HepG2 (cell line): ENCODE measurements around the gene TBC1D5. TPM values are rescaled to one million over a fixed set of nuclear protein-coding genes. Genes with fewer than 3 reads are reported as not detected.

Experiments
- ATAC-seq: fragments of 200-7000 bp; cut with Tn5 transposase; 3 replicates; pipeline ENCODE4 v1.9.1; 2020; ENCODE audit warnings: mild to moderate bottlenecking, moderate library complexity
- BruUV-seq: library from RNA; stranded (reverse); fragments of 400-500 nt; replicated peaks from 2 replicates; lab custom pipeline; 2021; lab: Mats Ljungman, UMichigan
- CTCF ChIA-PET: fragments of 300-600 bp; formaldehyde crosslinking; extraction: SDS; loops from one replicate; lab custom pipeline; 2021; ENCODE audit warnings: low total read pairs, inconsistent platforms, low intra/inter-chr PET ratio; lab: Yijun Ruan, JAX
- POLR2A ChIA-PET: fragments of 350-600 bp; sonication (Branson Sonifier 250); formaldehyde crosslinking; loops from one replicate; lab custom pipeline; 2020; ENCODE audit warnings: antibody characterized with exemption, inconsistent platforms; lab: Yijun Ruan, JAX
- DNase-seq: peaks from one replicate; pipeline ENCODE4 v3.0.0-alpha.2; 2015; ENCODE audit warnings: low spot score
- FAIRE-seq: peaks from 3 replicates; lab custom pipeline; 2011; peaks lifted over from hg19 to GRCh38; lab: Jason Lieb, UNC
- H2AFZ ChIP-seq: one replicate; pipeline ENCODE4 v1.6.1; 2011; ENCODE audit warnings: low read length, inconsistent platforms
- H3K27ac ChIP-seq: fragments of 300-600 bp; 3 replicates; pipeline ENCODE4 v1.8.0; 2011; ENCODE audit warnings: mixed run types, mild to moderate bottlenecking, mixed read lengths, low read length, inconsistent platforms; ENCODE audit not compliant: insufficient read depth; ENCODE audit errors: extremely low read length
- H3K27me3 ChIP-seq, 2 experiments: fragments of 200-600 bp in 1 of 2; 2 replicates in 1 of 2; 3 replicates in 1 of 2; pipeline versions ENCODE4 v1.6.0 to v1.8.0; 2011; ENCODE audit warnings: low read length in 2 of 2, mild to moderate bottlenecking in 2 of 2, moderate library complexity in 2 of 2, inconsistent platforms in 1 of 2; ENCODE audit not compliant: insufficient read depth in 2 of 2, control insufficient read depth in 1 of 2
- H3K36me3 ChIP-seq, 2 experiments: fragments of 200-600 bp in 1 of 2; replicated peaks in 1 of 2; 2 replicates in 1 of 2; 3 replicates in 1 of 2; pipeline versions ENCODE4 v1.5.1 to v1.8.0; 2011; ENCODE audit warnings: low read length in 2 of 2, inconsistent platforms in 1 of 2; ENCODE audit not compliant: insufficient read depth in 2 of 2, control insufficient read depth in 1 of 2
- H3K4me1 ChIP-seq: 2 replicates; pipeline ENCODE4 v1.5.1; 2012; ENCODE audit warnings: low read length, inconsistent platforms; ENCODE audit not compliant: insufficient read depth
- H3K4me2 ChIP-seq: 2 replicates; pipeline ENCODE4 v1.6.0; 2011; ENCODE audit warnings: low read depth, low read length, inconsistent platforms
- H3K4me3 ChIP-seq, 3 experiments: fragments of 200-600 bp in 1 of 3; sonication (generic), shearing (Covaris generic) in 1 of 3; replicated peaks in 1 of 3; 2 replicates each; pipeline ENCODE4 v1.5.1; 2011 to 2016; ENCODE audit warnings: low read length in 3 of 3, inconsistent platforms in 2 of 3, low read depth in 2 of 3, mild to moderate bottlenecking in 2 of 3, control low read depth in 1 of 3, mixed read lengths in 1 of 3; ENCODE audit not compliant: insufficient read depth in 1 of 3
- H3K79me2 ChIP-seq: one replicate; pipeline ENCODE4 v1.6.1; 2011; ENCODE audit warnings: low read length, inconsistent platforms; ENCODE audit not compliant: insufficient read depth
- H3K9ac ChIP-seq: 2 replicates; pipeline ENCODE4 v1.6.0; 2011; ENCODE audit warnings: mild to moderate bottlenecking, low read depth, low read length, inconsistent platforms; ENCODE audit not compliant: insufficient read depth
- H3K9me3 ChIP-seq: 2 replicates; pipeline ENCODE4 v1.5.1; 2012; ENCODE audit warnings: mild to moderate bottlenecking, low read length
- H4K20me1 ChIP-seq: 2 replicates; pipeline ENCODE4 v1.6.0; 2011; ENCODE audit warnings: inconsistent platforms, mild to moderate bottlenecking, low read length, moderate library complexity; ENCODE audit not compliant: insufficient read depth
- TOE1 ChIP-seq: sonication (generic); formaldehyde crosslinking; IDR thresholded peaks from 2 replicates; pipeline ENCODE4 v1.4.0; 2020; ENCODE audit warnings: mild to moderate bottlenecking, missing genetic modification reagents
- ZBTB21 ChIP-seq: sonication (generic); formaldehyde crosslinking; IDR thresholded peaks from 2 replicates; pipeline ENCODE4 v1.4.0; 2020; ENCODE audit warnings: missing genetic modification reagents
- ZNF24 ChIP-seq: fragments of 450-650 bp; IDR thresholded peaks from 2 replicates; pipeline ENCODE4 v1.6.1; 2017; ENCODE audit warnings: antibody characterized with exemption, mild to moderate bottlenecking
- ZNF44 ChIP-seq: sonication (generic); formaldehyde crosslinking; IDR thresholded peaks from 2 replicates; pipeline ENCODE4 v1.5.1; 2020; ENCODE audit warnings: mild to moderate bottlenecking, missing genetic modification reagents
- ZNF720 ChIP-seq: sonication (generic); formaldehyde crosslinking; IDR thresholded peaks from 2 replicates; pipeline ENCODE4 v1.4.0; 2020; ENCODE audit warnings: missing genetic modification reagents
- ZSCAN31 ChIP-seq: sonication (generic); formaldehyde crosslinking; IDR thresholded peaks from 2 replicates; pipeline ENCODE4 v1.5.0; 2020; ENCODE audit warnings: low read depth, mild to moderate bottlenecking, missing genetic modification reagents
- WGBS: methylation state at CpG from one replicate; pipeline ENCODE4 v1.1.6; 2017; ENCODE audit warnings: low lambda C conversion rate; 5-methylcytosine and 5-hydroxymethylcytosine counted together
- in situ Hi-C: cut with HindIII; loops from 2 replicates; pipeline ENCODE4 v1.10.0; 2017; ENCODE audit warnings: low pct_unique_long_range_greater_than_20kb; ENCODE audit not compliant: extremely low pct_ligation_motif_present
- intact Hi-C: fragments of 100-400 bp; cut with micrococcal nuclease; formaldehyde crosslinking; loops from one replicate; pipeline ENCODE4 v1.10.0; 2022; ENCODE audit not compliant: unreplicated experiment
- polyA plus RNA-seq, 8 experiments: library from polyadenylated mRNA; depleted of rRNA in 3 of 8; stranded (reverse) in 7 of 8; unstranded in 1 of 8; fragments of >200 nt; fragmentation: Illumina TruSeq in 4 of 8; extraction: Trizol in 4 of 8; gene quantifications; 2 replicates each; pipeline versions ENCODE4 v1.2.1 to v1.2.3, GENCODE V29; 2011 to 2016; ENCODE audit warnings: low read depth in 4 of 8, missing spikeins in 1 of 8, mixed read lengths in 1 of 8; ENCODE audit not compliant: insufficient read depth in 1 of 8
- total RNA-seq, 5 experiments: library from RNA; depleted of rRNA; stranded (reverse); fragments of >200 nt; fragmentation: Illumina TruSeq; extraction: Trizol; gene quantifications; 2 replicates each; pipeline ENCODE4 v1.2.3, GENCODE V29; 2016; ENCODE audit warnings: low read depth in 1 of 5
- TF ChIP-seq, protein P1 (sequence below): sonication (generic); formaldehyde crosslinking; IDR thresholded peaks from 2 replicates; pipeline ENCODE4 v1.9.0; 2021; ENCODE audit warnings: mild to moderate bottlenecking, missing genetic modification reagents
- TF ChIP-seq, protein P2 (sequence below): IDR thresholded peaks from 2 replicates; pipeline ENCODE4 v1.4.0; 2020; ENCODE audit warnings: mild to moderate bottlenecking, missing genetic modification reagents

TBC1D5 gene
- total and polyA plus RNA-seq, 2 of the 13 experiments (the other 11 are each of a cell fraction or from before 2014, with no cell fraction given): 19.2 to 33.3 TPM

DNA sequence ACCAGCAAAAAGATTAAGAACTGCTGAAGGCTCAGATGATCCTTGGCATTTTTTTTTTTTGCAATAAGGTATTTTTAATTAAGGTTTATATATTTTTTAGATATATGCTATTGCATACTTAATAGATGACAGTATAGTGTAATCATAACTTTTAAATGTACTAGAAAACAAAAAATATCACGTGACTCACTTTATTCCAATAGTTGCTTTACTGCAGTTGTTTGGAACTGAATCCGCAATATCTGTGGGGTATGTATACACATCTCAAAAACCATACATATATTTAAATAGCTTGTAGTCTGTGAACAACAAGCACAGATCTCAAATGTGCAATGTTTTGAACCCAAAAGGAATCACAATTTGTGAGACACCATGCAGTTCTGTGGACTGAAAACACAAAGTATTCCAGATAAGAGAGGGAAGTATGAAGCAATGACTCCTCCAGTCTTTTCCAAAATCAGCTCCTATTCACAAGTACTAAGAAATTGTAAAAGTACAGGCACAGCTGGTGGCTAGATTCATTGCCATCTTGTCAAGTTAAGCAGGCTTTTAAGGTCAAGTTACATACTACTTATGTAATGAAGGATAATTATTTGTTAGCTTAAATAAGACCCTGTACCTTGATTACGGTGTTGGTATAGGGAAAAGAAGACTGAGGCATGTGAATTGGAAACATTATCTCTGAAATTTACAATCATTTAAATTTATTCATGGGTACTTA lies 331.1 kb downstream of the TBC1D5 start:
- Histone ChIP-seq H3K4me2 (no peak overlapping the region), H3K27me3 (no peaks in the 10 kb centered on the region), H3K27ac (no peak overlapping the region), H3K36me3 (no peaks in the 10 kb centered on the region), H3K4me3 (no peak overlapping the region), H3K79me2 (no peaks in the 10 kb centered on the region), H4K20me1 (no peaks in the 10 kb centered on the region), H3K4me1 (no peaks in the 10 kb centered on the region), H2AFZ (no peak overlapping the region), H3K9me3 (no peaks in the 10 kb centered on the region), H3K9ac (no peak overlapping the region)
- WGBS: 95% methylated on average over 3 of the region's 3 CpGs
- TF ChIP-seq ZNF24: no peak
- no peak for TF ChIP-seq ZNF44
- no peak for TF ChIP-seq TOE1
- no peak for TF ChIP-seq ZNF720
- no peak for TF ChIP-seq ZBTB21 (CRISPR knock-in tag)
- no peak for ATAC-seq
- DNase-seq: no peak
- intact Hi-C loops: no loop called here
- FAIRE-seq: no peak
- no TSS peak for BruUV-seq
- ChIA-PET POLR2A (no interaction called here), CTCF (no interaction called here)
- in situ Hi-C loops: loop anchor here (5.0 kb wide), 1 partner anchor 149 kb away; no protein-coding TSS in a partner anchor

DNA sequence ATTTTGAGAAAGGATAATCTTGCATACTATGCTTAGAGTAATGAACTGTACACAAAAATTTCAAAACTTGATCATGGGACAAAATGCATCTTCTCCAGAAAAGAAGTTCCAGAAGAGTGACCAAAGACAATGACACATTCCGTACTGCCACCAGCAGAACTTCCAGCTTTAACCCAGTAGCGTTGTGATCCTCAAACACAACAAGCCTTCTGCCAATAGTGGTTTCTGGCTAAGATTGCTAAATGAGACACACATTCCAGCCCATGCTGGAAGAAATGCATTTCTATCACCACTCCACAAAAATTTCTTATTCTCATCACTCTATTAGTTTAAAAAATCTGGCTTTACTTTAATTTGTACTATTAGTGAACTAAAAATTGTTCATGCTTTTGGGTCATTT lies 334.9 kb downstream of the TBC1D5 start:
- Histone ChIP-seq H3K4me2 (no peak overlapping the region), H3K36me3 (no peaks in the 10 kb centered on the region), H3K27me3 (no peaks in the 10 kb centered on the region), H3K4me1 (peaks cover 5% of the 10 kb centered on the region; the same call in 1 of the 2 replicates), H2AFZ (no peak overlapping the region), H3K27ac (no peak overlapping the region), H3K79me2 (no peaks in the 10 kb centered on the region), H3K9me3 (no peaks in the 10 kb centered on the region), H4K20me1 (no peaks in the 10 kb centered on the region), H3K9ac (no peak overlapping the region), H3K4me3 (no peak overlapping the region)
- ATAC-seq: no peak
- intact Hi-C loops (no loop called here), in situ Hi-C loops (loop anchor here (10.0 kb wide), 1 partner anchor 803 kb away; the partner anchor contains the start of gene DAZL)
- 94% methylated on average over 2 of the region's 2 CpGs for WGBS
- DNase-seq: no peak
- BruUV-seq: no TSS peak
- POLR2A ChIA-PET: no interaction called here
- CTCF ChIA-PET: no interaction called here
- FAIRE-seq: no peak
- no peak for TF ChIP-seq ZSCAN31
- TF ChIP-seq, protein P1, sequence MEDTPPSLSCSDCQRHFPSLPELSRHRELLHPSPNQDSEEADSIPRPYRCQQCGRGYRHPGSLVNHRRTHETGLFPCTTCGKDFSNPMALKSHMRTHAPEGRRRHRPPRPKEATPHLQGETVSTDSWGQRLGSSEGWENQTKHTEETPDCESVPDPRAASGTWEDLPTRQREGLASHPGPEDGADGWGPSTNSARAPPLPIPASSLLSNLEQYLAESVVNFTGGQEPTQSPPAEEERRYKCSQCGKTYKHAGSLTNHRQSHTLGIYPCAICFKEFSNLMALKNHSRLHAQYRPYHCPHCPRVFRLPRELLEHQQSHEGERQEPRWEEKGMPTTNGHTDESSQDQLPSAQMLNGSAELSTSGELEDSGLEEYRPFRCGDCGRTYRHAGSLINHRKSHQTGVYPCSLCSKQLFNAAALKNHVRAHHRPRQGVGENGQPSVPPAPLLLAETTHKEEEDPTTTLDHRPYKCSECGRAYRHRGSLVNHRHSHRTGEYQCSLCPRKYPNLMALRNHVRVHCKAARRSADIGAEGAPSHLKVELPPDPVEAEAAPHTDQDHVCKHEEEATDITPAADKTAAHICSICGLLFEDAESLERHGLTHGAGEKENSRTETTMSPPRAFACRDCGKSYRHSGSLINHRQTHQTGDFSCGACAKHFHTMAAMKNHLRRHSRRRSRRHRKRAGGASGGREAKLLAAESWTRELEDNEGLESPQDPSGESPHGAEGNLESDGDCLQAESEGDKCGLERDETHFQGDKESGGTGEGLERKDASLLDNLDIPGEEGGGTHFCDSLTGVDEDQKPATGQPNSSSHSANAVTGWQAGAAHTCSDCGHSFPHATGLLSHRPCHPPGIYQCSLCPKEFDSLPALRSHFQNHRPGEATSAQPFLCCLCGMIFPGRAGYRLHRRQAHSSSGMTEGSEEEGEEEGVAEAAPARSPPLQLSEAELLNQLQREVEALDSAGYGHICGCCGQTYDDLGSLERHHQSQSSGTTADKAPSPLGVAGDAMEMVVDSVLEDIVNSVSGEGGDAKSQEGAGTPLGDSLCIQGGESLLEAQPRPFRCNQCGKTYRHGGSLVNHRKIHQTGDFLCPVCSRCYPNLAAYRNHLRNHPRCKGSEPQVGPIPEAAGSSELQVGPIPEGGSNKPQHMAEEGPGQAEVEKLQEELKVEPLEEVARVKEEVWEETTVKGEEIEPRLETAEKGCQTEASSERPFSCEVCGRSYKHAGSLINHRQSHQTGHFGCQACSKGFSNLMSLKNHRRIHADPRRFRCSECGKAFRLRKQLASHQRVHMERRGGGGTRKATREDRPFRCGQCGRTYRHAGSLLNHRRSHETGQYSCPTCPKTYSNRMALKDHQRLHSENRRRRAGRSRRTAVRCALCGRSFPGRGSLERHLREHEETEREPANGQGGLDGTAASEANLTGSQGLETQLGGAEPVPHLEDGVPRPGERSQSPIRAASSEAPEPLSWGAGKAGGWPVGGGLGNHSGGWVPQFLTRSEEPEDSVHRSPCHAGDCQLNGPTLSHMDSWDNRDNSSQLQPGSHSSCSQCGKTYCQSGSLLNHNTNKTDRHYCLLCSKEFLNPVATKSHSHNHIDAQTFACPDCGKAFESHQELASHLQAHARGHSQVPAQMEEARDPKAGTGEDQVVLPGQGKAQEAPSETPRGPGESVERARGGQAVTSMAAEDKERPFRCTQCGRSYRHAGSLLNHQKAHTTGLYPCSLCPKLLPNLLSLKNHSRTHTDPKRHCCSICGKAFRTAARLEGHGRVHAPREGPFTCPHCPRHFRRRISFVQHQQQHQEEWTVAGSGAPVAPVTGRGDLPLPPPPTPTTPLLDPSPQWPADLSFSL (CRISPR knock-in tag): no peak
- TF ChIP-seq, protein P2, sequence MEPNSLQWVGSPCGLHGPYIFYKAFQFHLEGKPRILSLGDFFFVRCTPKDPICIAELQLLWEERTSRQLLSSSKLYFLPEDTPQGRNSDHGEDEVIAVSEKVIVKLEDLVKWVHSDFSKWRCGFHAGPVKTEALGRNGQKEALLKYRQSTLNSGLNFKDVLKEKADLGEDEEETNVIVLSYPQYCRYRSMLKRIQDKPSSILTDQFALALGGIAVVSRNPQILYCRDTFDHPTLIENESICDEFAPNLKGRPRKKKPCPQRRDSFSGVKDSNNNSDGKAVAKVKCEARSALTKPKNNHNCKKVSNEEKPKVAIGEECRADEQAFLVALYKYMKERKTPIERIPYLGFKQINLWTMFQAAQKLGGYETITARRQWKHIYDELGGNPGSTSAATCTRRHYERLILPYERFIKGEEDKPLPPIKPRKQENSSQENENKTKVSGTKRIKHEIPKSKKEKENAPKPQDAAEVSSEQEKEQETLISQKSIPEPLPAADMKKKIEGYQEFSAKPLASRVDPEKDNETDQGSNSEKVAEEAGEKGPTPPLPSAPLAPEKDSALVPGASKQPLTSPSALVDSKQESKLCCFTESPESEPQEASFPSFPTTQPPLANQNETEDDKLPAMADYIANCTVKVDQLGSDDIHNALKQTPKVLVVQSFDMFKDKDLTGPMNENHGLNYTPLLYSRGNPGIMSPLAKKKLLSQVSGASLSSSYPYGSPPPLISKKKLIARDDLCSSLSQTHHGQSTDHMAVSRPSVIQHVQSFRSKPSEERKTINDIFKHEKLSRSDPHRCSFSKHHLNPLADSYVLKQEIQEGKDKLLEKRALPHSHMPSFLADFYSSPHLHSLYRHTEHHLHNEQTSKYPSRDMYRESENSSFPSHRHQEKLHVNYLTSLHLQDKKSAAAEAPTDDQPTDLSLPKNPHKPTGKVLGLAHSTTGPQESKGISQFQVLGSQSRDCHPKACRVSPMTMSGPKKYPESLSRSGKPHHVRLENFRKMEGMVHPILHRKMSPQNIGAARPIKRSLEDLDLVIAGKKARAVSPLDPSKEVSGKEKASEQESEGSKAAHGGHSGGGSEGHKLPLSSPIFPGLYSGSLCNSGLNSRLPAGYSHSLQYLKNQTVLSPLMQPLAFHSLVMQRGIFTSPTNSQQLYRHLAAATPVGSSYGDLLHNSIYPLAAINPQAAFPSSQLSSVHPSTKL: no peak
